Karpas-422 (cell line): ENCODE results near the gene TK2. TPM values are rescaled to one million over a fixed set of nuclear protein-coding genes. Genes with fewer than 3 reads are reported as not detected.

Experiments
- DNase-seq: peaks from one replicate; pipeline ENCODE4 v3.0.0-alpha.2; 2015
- H2AFZ ChIP-seq: fragments of 200-600 bp; sonication (generic); 2 replicates; pipeline ENCODE4 v1.6.1; 2014; ENCODE audit warnings: antibody characterized with exemption, low read length, mixed read lengths
- H3K27ac ChIP-seq: fragments of 200-600 bp; sonication (generic); 2 replicates; pipeline ENCODE4 v1.5.1; 2014; ENCODE audit warnings: mild to moderate bottlenecking, low read length, moderate library complexity
- H3K27me3 ChIP-seq: fragments of 200-600 bp; sonication (generic); 2 replicates; pipeline ENCODE4 v1.6.1; 2014; ENCODE audit warnings: low read length, mixed read lengths
- H3K36me3 ChIP-seq: fragments of 200-600 bp; sonication (generic); 2 replicates; pipeline ENCODE4 v1.6.1; 2014; ENCODE audit warnings: low read length, mixed read lengths; ENCODE audit not compliant: insufficient read depth
- H3K4me1 ChIP-seq: fragments of 200-600 bp; sonication (generic); 2 replicates; pipeline ENCODE4 v1.6.1; 2014; ENCODE audit warnings: mild to moderate bottlenecking, low read length, mixed read lengths
- H3K4me2 ChIP-seq: fragments of 200-600 bp; sonication (generic); 2 replicates; pipeline ENCODE4 v1.6.1; 2014; ENCODE audit warnings: low read length, low read depth, mild to moderate bottlenecking; ENCODE audit not compliant: poor library complexity, severe bottlenecking
- H3K4me3 ChIP-seq: fragments of 200-600 bp; sonication (generic); 2 replicates; pipeline ENCODE4 v1.5.1; 2014; ENCODE audit warnings: mild to moderate bottlenecking, antibody characterized with exemption, low read length, mixed read lengths
- H3K79me2 ChIP-seq: fragments of 200-600 bp; sonication (generic); 2 replicates; pipeline ENCODE4 v1.6.1; 2014; ENCODE audit warnings: mild to moderate bottlenecking, low read length, mixed read lengths
- H3K9ac ChIP-seq: fragments of 200-600 bp; sonication (generic); 2 replicates; pipeline ENCODE4 v1.6.0; 2014; ENCODE audit warnings: low read length
- H3K9me2 ChIP-seq: fragments of 200-600 bp; sonication (generic), shearing (Covaris generic); replicated peaks from 2 replicates; pipeline ENCODE4 v1.6.0; 2014; ENCODE audit warnings: mild to moderate bottlenecking, low read length, moderate library complexity; ENCODE audit not compliant: insufficient read depth
- H3K9me3 ChIP-seq: fragments of 300-700, 200-600 bp; sonication (generic); 2 replicates; pipeline ENCODE4 v1.6.1; 2014; ENCODE audit warnings: low read length, mixed read lengths
- H4K20me1 ChIP-seq: fragments of 200-600 bp; sonication (generic); 2 replicates; pipeline ENCODE4 v1.6.1; 2014; ENCODE audit warnings: mild to moderate bottlenecking, antibody characterized with exemption, low read length, low read depth; ENCODE audit not compliant: insufficient read depth
- total RNA-seq: library from RNA; depleted of rRNA; stranded (reverse); fragments of >200 nt; shearing (Covaris generic); gene quantifications from 2 replicates; pipeline ENCODE4 v1.2.3, GENCODE V29; 2014; ENCODE audit warnings: low replicate concordance

TK2 gene
- total RNA-seq, 1 experiment from 2014 or later, result 6.9 TPM

- no peak overlapping the region for H3K9ac ChIP-seq
- H3K27me3 ChIP-seq, result no peaks in the 10 kb centered on the region
- no peaks in the 10 kb centered on the region for H3K9me3 ChIP-seq
- no peaks in the 10 kb centered on the region for H4K20me1 ChIP-seq
- no peaks in the 10 kb centered on the region for H3K9me2 ChIP-seq
- H3K4me2 ChIP-seq, result no peak overlapping the region
- H3K36me3 ChIP-seq, result no peaks in the 10 kb centered on the region
- DNase-seq, result no peak
- no peaks in the 10 kb centered on the region for H3K79me2 ChIP-seq
- no peak overlapping the region for H3K27ac ChIP-seq
- H2AFZ ChIP-seq, result no peak overlapping the region
- no peaks in the 10 kb centered on the region for H3K4me1 ChIP-seq
- no peak overlapping the region for H3K4me3 ChIP-seq
Observed at GRCh38 chr16:66491716-66492064, 58.2 kb downstream of the TK2 start.

GRCh38 chr16:66490774-66491715 is 58.9 kb downstream of the TK2 start:
- no peaks in the 10 kb centered on the region for H3K4me1 ChIP-seq
- H3K79me2 ChIP-seq, result no peaks in the 10 kb centered on the region
- no peaks in the 10 kb centered on the region for H3K9me2 ChIP-seq
- no peaks in the 10 kb centered on the region for H4K20me1 ChIP-seq
- H3K4me2 ChIP-seq, result no peak overlapping the region
- H3K27me3 ChIP-seq, result no peaks in the 10 kb centered on the region
- no peak overlapping the region for H3K4me3 ChIP-seq
- no peak for DNase-seq
- H3K36me3 ChIP-seq, result no peaks in the 10 kb centered on the region
- H3K27ac ChIP-seq, result no peak overlapping the region
- no peak overlapping the region for H3K9ac ChIP-seq
- no peak overlapping the region for H2AFZ ChIP-seq
- no peaks in the 10 kb centered on the region for H3K9me3 ChIP-seq

GRCh38 chr16:66489818-66490217 is 60.1 kb downstream of the TK2 start:
- Histone ChIP-seq H4K20me1 (no peaks in the 10 kb centered on the region; the same call in 1 of the 2 replicates), H3K9me2 (no peaks in the 10 kb centered on the region), H3K27ac (no peak overlapping the region), H3K4me3 (no peak overlapping the region), H3K4me1 (no peaks in the 10 kb centered on the region; the same call in 1 of the 2 replicates), H3K36me3 (no peaks in the 10 kb centered on the region), H2AFZ (no peak overlapping the region), H3K9me3 (no peaks in the 10 kb centered on the region), H3K9ac (no peak overlapping the region), H3K4me2 (no peak overlapping the region), H3K27me3 (no peaks in the 10 kb centered on the region), H3K79me2 (no peaks in the 10 kb centered on the region)
- no peak for DNase-seq

- H4K20me1 ChIP-seq, result no peaks in the 10 kb centered on the region; the same call in 1 of the 2 replicates
- no peaks in the 10 kb centered on the region for H3K79me2 ChIP-seq
- H3K9ac ChIP-seq, result no peak overlapping the region
- H3K36me3 ChIP-seq, result no peaks in the 10 kb centered on the region
- no peak for DNase-seq
- H3K4me2 ChIP-seq, result no peak overlapping the region
- no peaks in the 10 kb centered on the region for H3K27me3 ChIP-seq
- no peak overlapping the region for H3K27ac ChIP-seq
- no peaks in the 10 kb centered on the region for H3K9me3 ChIP-seq
- no peaks in the 10 kb centered on the region; the same call in 1 of the 2 replicates for H3K4me1 ChIP-seq
- H3K4me3 ChIP-seq, result no peak overlapping the region
- H3K9me2 ChIP-seq, result no peaks in the 10 kb centered on the region
- no peak overlapping the region for H2AFZ ChIP-seq
Observed at GRCh38 chr16:66489385-66489784, 60.5 kb downstream of the TK2 start.

- DNase-seq, result no peak
Observed at GRCh38 chr16:66488505-66488904, 61.4 kb downstream of the TK2 start.

GRCh38 chr16:66487580-66488275 is 62.2 kb downstream of the TK2 start:
- DNase-seq, result no peak
- no peak overlapping the region for H3K27ac ChIP-seq
- no peak overlapping the region for H3K4me2 ChIP-seq

More at GRCh38 chr16:66488505-66488904, 61.4 kb downstream of the TK2 start:
- no peak overlapping the region for H3K27ac ChIP-seq
- peaks cover 2% of the 10 kb centered on the region; the same call in 1 of the 2 replicates for H3K4me1 ChIP-seq
- no peaks in the 10 kb centered on the region for H3K36me3 ChIP-seq
- no peak overlapping the region for H3K4me3 ChIP-seq
- H3K9me3 ChIP-seq, result no peaks in the 10 kb centered on the region
- no peaks in the 10 kb centered on the region for H3K9me2 ChIP-seq
- H4K20me1 ChIP-seq, result no peaks in the 10 kb centered on the region; the same call in 1 of the 2 replicates
- H3K27me3 ChIP-seq, result no peaks in the 10 kb centered on the region
- H2AFZ ChIP-seq, result no peak overlapping the region
- no peak overlapping the region for H3K4me2 ChIP-seq
- H3K79me2 ChIP-seq, result no peaks in the 10 kb centered on the region
- no peak overlapping the region for H3K9ac ChIP-seq

GRCh38 chr16:66486773-66487579 is 62.9 kb downstream of the TK2 start:
- H3K79me2 ChIP-seq, result no peaks in the 10 kb centered on the region
- H3K9me2 ChIP-seq, result no peaks in the 10 kb centered on the region
- H3K27ac ChIP-seq, result no peak overlapping the region
- H3K4me3 ChIP-seq, result no peak overlapping the region
- no peak overlapping the region for H3K9ac ChIP-seq
- no peak for DNase-seq
- no peaks in the 10 kb centered on the region for H3K27me3 ChIP-seq
- H3K36me3 ChIP-seq, result no peaks in the 10 kb centered on the region
- H4K20me1 ChIP-seq, result no peaks in the 10 kb centered on the region; the same call in 1 of the 2 replicates
- no peaks in the 10 kb centered on the region for H3K9me3 ChIP-seq
- H3K4me1 ChIP-seq, result peaks cover 2% of the 10 kb centered on the region; the same call in 1 of the 2 replicates
- H2AFZ ChIP-seq, result no peak overlapping the region
- no peak overlapping the region for H3K4me2 ChIP-seq

More at GRCh38 chr16:66487580-66488275, 62.2 kb downstream of the TK2 start:
- Histone ChIP-seq H3K9ac (no peak overlapping the region), H3K79me2 (no peaks in the 10 kb centered on the region), H2AFZ (no peak overlapping the region), H3K4me3 (no peak overlapping the region), H3K9me2 (no peaks in the 10 kb centered on the region), H3K9me3 (no peaks in the 10 kb centered on the region), H3K4me1 (peaks cover 2% of the 10 kb centered on the region; the same call in 1 of the 2 replicates), H3K27me3 (no peaks in the 10 kb centered on the region), H4K20me1 (no peaks in the 10 kb centered on the region; the same call in 1 of the 2 replicates), H3K36me3 (no peaks in the 10 kb centered on the region)
